ENCODE results near the gene NAT10. TPM values are rescaled to one million over a fixed set of nuclear protein-coding genes. Genes with fewer than 3 reads are reported as not detected.

Gene NAT10
- total RNA-seq, 1 experiment from 2014 or later, result 103 TPM

GRCh38 chr11:34146866-34147265 is 41.4 kb downstream of the NAT10 start:
- TF ChIP-seq, protein P1, sequence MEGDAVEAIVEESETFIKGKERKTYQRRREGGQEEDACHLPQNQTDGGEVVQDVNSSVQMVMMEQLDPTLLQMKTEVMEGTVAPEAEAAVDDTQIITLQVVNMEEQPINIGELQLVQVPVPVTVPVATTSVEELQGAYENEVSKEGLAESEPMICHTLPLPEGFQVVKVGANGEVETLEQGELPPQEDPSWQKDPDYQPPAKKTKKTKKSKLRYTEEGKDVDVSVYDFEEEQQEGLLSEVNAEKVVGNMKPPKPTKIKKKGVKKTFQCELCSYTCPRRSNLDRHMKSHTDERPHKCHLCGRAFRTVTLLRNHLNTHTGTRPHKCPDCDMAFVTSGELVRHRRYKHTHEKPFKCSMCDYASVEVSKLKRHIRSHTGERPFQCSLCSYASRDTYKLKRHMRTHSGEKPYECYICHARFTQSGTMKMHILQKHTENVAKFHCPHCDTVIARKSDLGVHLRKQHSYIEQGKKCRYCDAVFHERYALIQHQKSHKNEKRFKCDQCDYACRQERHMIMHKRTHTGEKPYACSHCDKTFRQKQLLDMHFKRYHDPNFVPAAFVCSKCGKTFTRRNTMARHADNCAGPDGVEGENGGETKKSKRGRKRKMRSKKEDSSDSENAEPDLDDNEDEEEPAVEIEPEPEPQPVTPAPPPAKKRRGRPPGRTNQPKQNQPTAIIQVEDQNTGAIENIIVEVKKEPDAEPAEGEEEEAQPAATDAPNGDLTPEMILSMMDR (conservative IDR thresholded peaks at IDR 0.05), result no peak
- no peaks in the 10 kb centered on the region for H3K4me1 Mint-ChIP-seq
- no peak overlapping the region for H2BK12ac ChIP-seq (ENCODE audit: insufficient read length, low read depth, low read length)
- no peaks in the 10 kb centered on the region for H3K4me1 ChIP-seq (ENCODE audit: insufficient read depth, low read length)
- H3K79me1 ChIP-seq (ENCODE audit: insufficient read depth, low read depth, low read length, poor library complexity, severe bottlenecking), result no peaks in the 10 kb centered on the region
- no peaks in the 10 kb centered on the region for H3K79me2 ChIP-seq (ENCODE audit: insufficient read depth, low read length)
- no peaks in the 10 kb centered on the region for H4K20me1 ChIP-seq (ENCODE audit: control insufficient read depth, insufficient read depth, insufficient read length)
- H3K36me3 Mint-ChIP-seq (ENCODE audit: insufficient read depth in 1 of 3, low read depth in 3 of 3), result peaks cover 40 to 70% (median 65%) of the 10 kb centered on the region in 3 experiments; a peak in 6 of 7 replicates
- no peak overlapping the region for H3T11ph ChIP-seq (ENCODE audit: low read length)
- H2BK120ac ChIP-seq (ENCODE audit: low read depth, low read length, poor library complexity, severe bottlenecking), result no peak overlapping the region
- no peaks in the 10 kb centered on the region for H3K23me2 ChIP-seq (ENCODE audit: insufficient read length, low read depth, low read length, poor library complexity, severe bottlenecking)
- no CpG with 5 or more reads among the region's 5 CpGs for WGBS (ENCODE audit: extremely low coverage, insufficient read length, low lambda C conversion rate)
- H3K4me3 Mint-ChIP-seq, result no peak overlapping the region
- no peak overlapping the region for H2BK15ac ChIP-seq (ENCODE audit: low read depth, low read length)
- no peak overlapping the region for H4K8ac ChIP-seq (replicated peaks; ENCODE audit: insufficient read length, low read depth, low read length)
- H2BK20ac ChIP-seq (ENCODE audit: low read depth, low read length, poor library complexity, severe bottlenecking), result no peak overlapping the region
- H3K27ac Mint-ChIP-seq, result no peak overlapping the region
- H2AK5ac ChIP-seq (ENCODE audit: insufficient read length, low read length), result no peak overlapping the region
- no peak overlapping the region for H4K5ac ChIP-seq (ENCODE audit: insufficient read length, low read depth, low read length)
- H3K9me3 Mint-ChIP-seq, result no peaks in the 10 kb centered on the region
- H3K14ac ChIP-seq (ENCODE audit: insufficient read depth, low read length), result no peak overlapping the region
- no peak overlapping the region for H2AFZ ChIP-seq (ENCODE audit: low read length)
- H3K27me3 ChIP-seq (ENCODE audit: insufficient read depth, low read length), result no peaks in the 10 kb centered on the region
- no peaks in the 10 kb centered on the region for H3K9me3 ChIP-seq (ENCODE audit: control insufficient read depth, low read depth, low read length)
- no peak overlapping the region for H3K4ac ChIP-seq (ENCODE audit: low read depth, low read length)
- no peak overlapping the region for H3K18ac ChIP-seq (ENCODE audit: insufficient read length, low read depth, low read length)
- no peaks in the 10 kb centered on the region for H3K27me3 Mint-ChIP-seq (ENCODE audit: low read depth)
- no peak overlapping the region for H3K27ac ChIP-seq (ENCODE audit: insufficient read length, low read depth, low read length)
- H3K9ac ChIP-seq (ENCODE audit: extremely low read depth, insufficient read length, low read length), result no peak overlapping the region
- H4K91ac ChIP-seq (ENCODE audit: insufficient read length, low read depth, low read length), result no peak overlapping the region
- no peak for DNase-seq
- H2BK5ac ChIP-seq (ENCODE audit: insufficient read length, low read length), result no peak overlapping the region
- no peak overlapping the region for H3K56ac ChIP-seq (ENCODE audit: insufficient read length, low read depth, low read length)
- H3K4me2 ChIP-seq (ENCODE audit: insufficient read depth, insufficient read length, low read length), result no peak overlapping the region
- no peak overlapping the region for H3K23ac ChIP-seq (ENCODE audit: insufficient read length, low read depth, low read length)

All from H9 (cell line).